ENCODE data around the gene TMEM132D.

TMEM132D gene

DNA sequence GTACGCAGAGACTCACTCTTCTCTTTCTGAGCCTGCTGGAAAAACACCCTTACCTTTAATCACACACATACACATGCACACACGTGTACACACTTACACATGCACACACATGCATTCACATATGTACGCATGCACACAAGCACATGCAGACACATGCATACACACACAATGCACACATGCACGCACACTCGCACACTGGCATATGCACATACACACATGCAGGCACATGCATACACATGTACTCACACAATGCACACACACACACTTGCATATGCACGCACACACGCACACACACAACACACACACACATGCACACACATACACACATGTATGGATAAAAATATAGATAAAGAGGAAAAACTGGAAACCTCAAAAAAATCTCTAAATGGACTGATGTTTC lies 801.6 kb downstream of the TMEM132D start:
- H3K27ac Mint-ChIP-seq: no peak overlapping the region
- H3K27me3 Mint-ChIP-seq (ENCODE audit: low read depth): peaks cover 7% of the 10 kb centered on the region
- H3K4me1 Mint-ChIP-seq: no peaks in the 10 kb centered on the region
- H3K9me3 Mint-ChIP-seq: peaks cover 7% of the 10 kb centered on the region
- H3K4me3 Mint-ChIP-seq: no peak overlapping the region
- no peaks in the 10 kb centered on the region for H3K36me3 Mint-ChIP-seq (ENCODE audit: low read depth)
- TF ChIP-seq, protein P1, sequence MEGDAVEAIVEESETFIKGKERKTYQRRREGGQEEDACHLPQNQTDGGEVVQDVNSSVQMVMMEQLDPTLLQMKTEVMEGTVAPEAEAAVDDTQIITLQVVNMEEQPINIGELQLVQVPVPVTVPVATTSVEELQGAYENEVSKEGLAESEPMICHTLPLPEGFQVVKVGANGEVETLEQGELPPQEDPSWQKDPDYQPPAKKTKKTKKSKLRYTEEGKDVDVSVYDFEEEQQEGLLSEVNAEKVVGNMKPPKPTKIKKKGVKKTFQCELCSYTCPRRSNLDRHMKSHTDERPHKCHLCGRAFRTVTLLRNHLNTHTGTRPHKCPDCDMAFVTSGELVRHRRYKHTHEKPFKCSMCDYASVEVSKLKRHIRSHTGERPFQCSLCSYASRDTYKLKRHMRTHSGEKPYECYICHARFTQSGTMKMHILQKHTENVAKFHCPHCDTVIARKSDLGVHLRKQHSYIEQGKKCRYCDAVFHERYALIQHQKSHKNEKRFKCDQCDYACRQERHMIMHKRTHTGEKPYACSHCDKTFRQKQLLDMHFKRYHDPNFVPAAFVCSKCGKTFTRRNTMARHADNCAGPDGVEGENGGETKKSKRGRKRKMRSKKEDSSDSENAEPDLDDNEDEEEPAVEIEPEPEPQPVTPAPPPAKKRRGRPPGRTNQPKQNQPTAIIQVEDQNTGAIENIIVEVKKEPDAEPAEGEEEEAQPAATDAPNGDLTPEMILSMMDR (IDR thresholded peaks at IDR 0.05; ENCODE audit: unreplicated experiment in 3 of 3): no peak

DNA sequence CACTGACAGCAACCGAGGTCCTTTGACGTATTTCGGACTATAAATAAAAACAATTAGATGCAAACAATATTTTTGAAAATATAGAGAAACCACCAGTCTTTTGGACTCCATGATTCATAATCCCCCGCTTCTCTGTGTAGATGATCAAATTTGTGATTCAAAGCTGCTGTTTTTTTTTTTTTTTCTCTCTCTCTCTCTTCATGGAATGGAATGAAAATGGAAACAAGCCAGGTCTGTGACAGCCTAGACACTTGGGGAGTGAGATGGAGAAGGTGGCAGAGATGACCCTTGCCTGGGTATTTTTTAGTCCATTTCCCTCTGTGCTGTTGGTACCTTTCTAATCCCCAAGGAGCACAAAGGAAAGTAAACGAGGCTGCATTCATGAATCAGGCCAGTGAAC lies 802.0 kb downstream of the TMEM132D start:
- Mint-ChIP-seq H3K4me3 (no peak overlapping the region), H3K36me3 (ENCODE audit: low read depth) (no peaks in the 10 kb centered on the region), H3K4me1 (no peaks in the 10 kb centered on the region)

DNA sequence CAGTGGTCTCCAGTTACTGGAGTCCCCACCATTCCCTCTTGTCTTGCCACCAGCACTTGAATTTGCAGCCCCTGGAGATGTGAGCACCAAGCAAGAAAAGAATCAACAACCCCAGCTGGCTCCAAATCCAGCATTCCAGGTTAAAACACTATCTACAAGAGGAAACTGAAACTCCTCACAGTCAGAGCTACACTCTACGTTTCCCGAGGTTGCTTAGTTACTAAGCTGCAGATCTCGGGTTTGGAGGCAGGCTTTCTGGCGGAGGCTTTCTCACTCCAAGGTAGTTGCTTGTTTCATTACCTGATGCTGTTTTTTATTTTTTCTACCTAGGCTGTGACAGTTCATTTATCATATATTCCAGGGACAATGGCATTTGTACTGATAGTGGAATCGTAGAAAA lies 802.4 kb downstream of the TMEM132D start:
- Mint-ChIP-seq H3K4me3 (no peak overlapping the region), H3K9me3 (peaks cover 5% of the 10 kb centered on the region), H3K36me3 (ENCODE audit: low read depth) (no peaks in the 10 kb centered on the region), H3K27ac (no peak overlapping the region), H3K27me3 (ENCODE audit: low read depth) (peaks cover 7% of the 10 kb centered on the region), H3K4me1 (no peaks in the 10 kb centered on the region)
- TF ChIP-seq, protein P1 (IDR thresholded peaks at IDR 0.05; ENCODE audit: unreplicated experiment in 3 of 3): no peak

More for the DNA sequence above, 802.0 kb downstream of the TMEM132D start:
- TF ChIP-seq, protein P1 (IDR thresholded peaks at IDR 0.05; ENCODE audit: unreplicated experiment in 3 of 3): no peak
- peaks cover 7% of the 10 kb centered on the region for H3K27me3 Mint-ChIP-seq (ENCODE audit: low read depth)
- peaks cover 5% of the 10 kb centered on the region for H3K9me3 Mint-ChIP-seq
- no peak overlapping the region for H3K27ac Mint-ChIP-seq

DNA sequence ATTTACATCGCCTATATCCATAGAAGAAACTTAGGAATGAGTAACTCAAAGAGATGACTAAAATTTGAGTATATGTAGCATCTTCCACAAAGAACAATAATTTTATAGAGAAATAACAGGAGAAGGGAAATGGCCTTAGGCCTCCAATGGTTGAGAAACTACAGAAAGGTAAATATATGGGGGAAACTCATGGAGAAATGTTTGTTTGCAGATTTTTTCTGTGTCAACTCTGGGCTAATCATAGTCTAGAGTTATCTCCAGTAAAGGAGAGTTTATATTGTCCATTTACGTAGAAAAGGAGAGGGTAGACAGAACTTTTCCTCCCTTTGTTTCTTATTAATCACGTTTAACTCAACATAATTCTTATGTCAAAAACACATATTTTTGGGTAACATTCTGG lies 806.4 kb downstream of the TMEM132D start:
- Mint-ChIP-seq H3K4me3 (no peak overlapping the region), H3K27ac (no peak overlapping the region), H3K27me3 (ENCODE audit: low read depth) (peaks cover 7% of the 10 kb centered on the region), H3K36me3 (ENCODE audit: low read depth) (no peaks in the 10 kb centered on the region), H3K9me3 (no peaks in the 10 kb centered on the region), H3K4me1 (no peaks in the 10 kb centered on the region)
- TF ChIP-seq, protein P1 (IDR thresholded peaks at IDR 0.05; ENCODE audit: unreplicated experiment in 3 of 3): no peak

DNA sequence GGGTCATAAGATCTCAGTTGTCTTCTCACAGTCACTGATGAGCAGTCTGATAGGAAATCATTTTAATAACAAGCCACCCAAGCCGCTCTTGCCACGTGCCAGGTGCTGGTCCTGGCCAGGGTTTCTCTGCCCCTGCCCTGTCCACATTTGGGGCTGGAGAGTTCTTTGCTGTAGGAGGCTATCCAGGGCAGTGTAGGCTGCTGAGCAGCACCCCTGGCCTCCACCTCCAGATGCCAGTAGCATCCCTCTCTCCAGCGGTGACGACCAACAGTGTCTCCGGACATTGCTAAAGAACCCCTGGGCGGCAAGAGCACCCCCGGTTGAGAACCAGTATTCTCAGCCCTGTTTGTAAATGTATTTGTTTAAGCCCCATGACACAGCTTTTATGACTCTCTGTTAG lies 806.9 kb downstream of the TMEM132D start:
- H3K27me3 Mint-ChIP-seq (ENCODE audit: low read depth): peaks cover 7% of the 10 kb centered on the region
- no peak overlapping the region for H3K27ac Mint-ChIP-seq
- H3K4me1 Mint-ChIP-seq: no peaks in the 10 kb centered on the region
- TF ChIP-seq, protein P1 (IDR thresholded peaks at IDR 0.05; ENCODE audit: unreplicated experiment in 3 of 3): no peak
- no peaks in the 10 kb centered on the region for H3K9me3 Mint-ChIP-seq
- no peak overlapping the region for H3K4me3 Mint-ChIP-seq
- H3K36me3 Mint-ChIP-seq (ENCODE audit: low read depth): no peaks in the 10 kb centered on the region

DNA sequence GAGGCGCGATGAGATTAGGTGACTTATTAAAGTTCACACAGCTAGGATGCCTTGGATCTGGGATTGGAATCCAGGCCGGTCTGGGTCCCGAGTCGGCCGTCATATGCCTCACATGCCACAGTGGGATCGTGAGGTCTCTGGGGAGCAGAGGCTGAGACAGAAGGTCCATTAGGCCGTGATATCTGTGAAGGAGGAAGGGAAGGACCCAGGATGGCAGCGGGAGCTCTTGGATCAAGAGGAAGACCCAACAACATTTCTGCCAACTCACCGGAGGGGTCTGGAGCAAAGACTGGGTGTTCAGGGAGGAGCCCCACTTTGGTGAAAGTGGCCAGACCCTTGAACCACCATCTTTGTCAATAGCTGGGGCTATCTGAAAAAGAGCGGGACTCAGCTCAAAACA lies 807.6 kb downstream of the TMEM132D start:
- no peaks in the 10 kb centered on the region for H3K4me1 Mint-ChIP-seq
- no peaks in the 10 kb centered on the region for H3K9me3 Mint-ChIP-seq
- no peak overlapping the region for H3K4me3 Mint-ChIP-seq
- H3K27ac Mint-ChIP-seq: no peak overlapping the region
- H3K27me3 Mint-ChIP-seq (ENCODE audit: low read depth): peaks cover 5% of the 10 kb centered on the region
- H3K36me3 Mint-ChIP-seq (ENCODE audit: low read depth): no peaks in the 10 kb centered on the region
- TF ChIP-seq, protein P1 (IDR thresholded peaks at IDR 0.05; ENCODE audit: unreplicated experiment in 3 of 3): no peak

All from nephron (organoid).